NCI-H2029 treated with DMSO at 0.1 percent for 48 hours (cell line): ENCODE measurements around the gene PLCH1.

ENCODE experiments used
- DNase-seq: peaks from one replicate; lab custom pipeline; 2025; lab: John Stamatoyannopoulos, UW

The PLCH1 gene, protein sequence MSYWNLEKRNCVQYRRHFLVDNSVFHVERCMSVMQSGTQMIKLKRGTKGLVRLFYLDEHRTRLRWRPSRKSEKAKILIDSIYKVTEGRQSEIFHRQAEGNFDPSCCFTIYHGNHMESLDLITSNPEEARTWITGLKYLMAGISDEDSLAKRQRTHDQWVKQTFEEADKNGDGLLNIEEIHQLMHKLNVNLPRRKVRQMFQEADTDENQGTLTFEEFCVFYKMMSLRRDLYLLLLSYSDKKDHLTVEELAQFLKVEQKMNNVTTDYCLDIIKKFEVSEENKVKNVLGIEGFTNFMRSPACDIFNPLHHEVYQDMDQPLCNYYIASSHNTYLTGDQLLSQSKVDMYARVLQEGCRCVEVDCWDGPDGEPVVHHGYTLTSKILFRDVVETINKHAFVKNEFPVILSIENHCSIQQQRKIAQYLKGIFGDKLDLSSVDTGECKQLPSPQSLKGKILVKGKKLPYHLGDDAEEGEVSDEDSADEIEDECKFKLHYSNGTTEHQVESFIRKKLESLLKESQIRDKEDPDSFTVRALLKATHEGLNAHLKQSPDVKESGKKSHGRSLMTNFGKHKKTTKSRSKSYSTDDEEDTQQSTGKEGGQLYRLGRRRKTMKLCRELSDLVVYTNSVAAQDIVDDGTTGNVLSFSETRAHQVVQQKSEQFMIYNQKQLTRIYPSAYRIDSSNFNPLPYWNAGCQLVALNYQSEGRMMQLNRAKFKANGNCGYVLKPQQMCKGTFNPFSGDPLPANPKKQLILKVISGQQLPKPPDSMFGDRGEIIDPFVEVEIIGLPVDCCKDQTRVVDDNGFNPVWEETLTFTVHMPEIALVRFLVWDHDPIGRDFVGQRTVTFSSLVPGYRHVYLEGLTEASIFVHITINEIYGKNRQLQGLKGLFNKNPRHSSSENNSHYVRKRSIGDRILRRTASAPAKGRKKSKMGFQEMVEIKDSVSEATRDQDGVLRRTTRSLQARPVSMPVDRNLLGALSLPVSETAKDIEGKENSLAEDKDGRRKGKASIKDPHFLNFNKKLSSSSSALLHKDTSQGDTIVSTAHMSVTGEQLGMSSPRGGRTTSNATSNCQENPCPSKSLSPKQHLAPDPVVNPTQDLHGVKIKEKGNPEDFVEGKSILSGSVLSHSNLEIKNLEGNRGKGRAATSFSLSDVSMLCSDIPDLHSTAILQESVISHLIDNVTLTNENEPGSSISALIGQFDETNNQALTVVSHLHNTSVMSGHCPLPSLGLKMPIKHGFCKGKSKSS (N-terminal part only)

DNA sequence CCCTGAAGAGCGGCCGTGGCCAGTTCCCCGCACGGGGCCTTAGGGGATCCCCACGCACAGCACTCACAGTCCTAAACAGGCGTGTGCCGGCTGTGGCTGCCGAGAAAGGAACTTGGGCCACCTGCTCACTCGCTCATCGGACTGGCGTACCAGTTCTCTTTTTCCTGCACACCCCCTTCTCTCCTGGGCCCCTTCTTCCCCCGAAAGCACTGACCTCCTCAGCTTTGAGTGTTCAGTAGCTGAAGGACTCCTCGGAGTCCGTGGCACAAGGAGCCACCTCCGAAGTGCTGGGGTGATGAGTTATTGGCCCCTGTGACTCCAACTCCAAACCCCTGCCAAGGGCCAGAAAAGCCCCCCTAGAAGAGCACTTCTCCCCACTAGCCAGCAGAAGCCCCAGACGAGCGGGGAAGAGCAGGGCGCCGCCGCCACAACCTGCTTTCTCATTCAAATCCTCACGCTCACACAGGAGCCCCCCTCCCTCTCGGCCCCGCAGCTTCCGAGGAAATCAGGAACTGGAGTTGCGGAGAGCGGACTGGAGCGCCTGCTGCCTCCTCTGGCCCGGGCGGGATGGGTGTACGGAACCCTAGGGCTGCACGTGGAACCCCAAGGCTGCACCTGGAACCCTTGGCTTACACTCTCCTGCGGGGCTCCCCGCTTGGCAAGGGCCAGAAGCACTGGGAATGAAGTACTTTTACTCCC, at the start of gene PLCH1:
TSS of gene PLCH1 (minus strand) at position 446 of the 699 bp plus-strand sequence. CDS start 40,847 bp downstream, outside the sequence.
- DNase-seq, result peak; percentile 33

GRCh38 chr3:155792532-155792931, 47.7 kb upstream of the PLCH1 start:
- no peak for DNase-seq

DNA sequence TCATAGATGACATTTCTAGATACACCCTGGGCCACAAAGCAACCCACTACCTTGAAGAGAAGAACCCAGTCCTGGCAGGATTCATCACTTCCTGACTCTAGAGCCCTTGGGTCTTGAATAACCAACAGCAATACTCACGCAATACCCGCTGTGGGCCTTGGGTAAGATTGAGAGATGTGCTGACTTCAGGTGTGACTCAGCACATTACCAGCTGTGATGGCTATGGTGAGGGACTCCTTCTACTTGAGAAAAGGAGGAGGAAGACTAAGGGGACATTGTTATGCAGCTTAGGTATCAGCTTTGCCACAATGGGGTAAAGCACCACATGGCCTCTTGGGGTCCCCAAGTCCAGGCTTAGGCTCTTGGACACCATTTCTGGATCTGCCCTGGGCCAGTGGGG, 46.3 kb upstream of the PLCH1 start:
- no peak for DNase-seq

DNA sequence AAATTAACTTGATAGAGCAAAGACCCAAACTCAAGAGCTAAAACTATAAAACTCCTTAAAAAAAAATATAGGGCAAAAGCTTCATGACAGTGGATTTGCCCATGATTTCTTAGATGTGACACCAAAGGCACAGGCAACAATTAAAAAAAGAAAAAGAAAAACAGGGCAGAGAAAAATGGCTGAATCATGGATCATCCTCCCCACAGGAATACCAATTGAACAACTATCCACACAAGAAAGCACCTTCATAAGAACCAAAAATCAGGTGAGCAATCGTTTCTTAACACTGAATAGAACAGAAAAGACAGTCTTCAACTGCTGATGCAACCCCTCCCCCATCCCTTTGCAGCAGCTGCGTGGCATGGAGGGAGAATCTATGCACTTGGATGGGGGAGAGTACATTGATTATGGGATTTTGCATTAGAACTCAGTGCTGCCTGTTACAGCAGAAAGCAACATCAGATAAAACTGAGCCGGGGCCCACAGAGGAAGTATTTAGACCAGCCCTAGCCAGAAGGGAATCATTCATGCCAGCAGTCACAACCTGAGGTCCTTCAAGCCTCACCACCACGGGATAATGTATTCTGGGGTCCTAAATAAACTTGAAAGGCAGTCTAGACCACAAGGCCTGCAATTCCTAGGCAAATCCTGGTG, 45.5 kb upstream of the PLCH1 start:
- DNase-seq, result no peak

- DNase-seq, result no peak
These were observed 40.9 kb upstream of the PLCH1 start for GRCh38 chr3:155785662-155786295.

DNA sequence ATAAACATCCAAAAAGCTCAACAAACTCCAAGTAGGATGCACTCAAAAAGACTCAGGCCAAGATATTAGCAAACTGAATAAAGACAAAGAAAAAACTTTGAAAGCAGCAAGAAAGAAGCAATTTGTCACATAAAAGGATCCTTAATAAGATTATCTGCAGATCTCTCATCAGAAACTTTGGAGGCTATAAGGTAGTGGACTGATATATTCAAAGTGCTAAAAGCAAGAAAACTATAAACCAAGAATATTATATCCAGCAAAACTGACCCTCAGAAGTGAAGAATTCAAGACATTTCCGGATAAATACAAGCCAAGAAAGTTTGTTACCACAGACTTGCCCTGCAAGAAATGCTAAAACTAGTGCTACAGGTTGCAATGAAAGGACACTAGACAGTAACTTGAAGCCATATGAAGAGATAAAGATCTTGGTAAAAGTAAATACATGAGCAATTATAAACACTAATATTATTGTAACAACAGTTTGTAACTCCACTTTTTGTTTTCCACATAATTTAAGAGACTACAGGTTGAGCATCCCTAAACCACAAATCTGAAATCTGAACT, 37.6 kb upstream of the PLCH1 start:
- DNase-seq, result no peak

GRCh38 chr3:155780291-155780690, 35.4 kb upstream of the PLCH1 start:
- no peak for DNase-seq

- no peak for DNase-seq
These were observed 33.6 kb upstream of the PLCH1 start for GRCh38 chr3:155778462-155778861.

GRCh38 chr3:155772801-155773200, 27.9 kb upstream of the PLCH1 start:
- DNase-seq, result no peak

GRCh38 chr3:155771126-155771525, 26.3 kb upstream of the PLCH1 start:
- DNase-seq, result no peak

GRCh38 chr3:155766206-155766605, 21.3 kb upstream of the PLCH1 start:
- DNase-seq, result no peak

DNA sequence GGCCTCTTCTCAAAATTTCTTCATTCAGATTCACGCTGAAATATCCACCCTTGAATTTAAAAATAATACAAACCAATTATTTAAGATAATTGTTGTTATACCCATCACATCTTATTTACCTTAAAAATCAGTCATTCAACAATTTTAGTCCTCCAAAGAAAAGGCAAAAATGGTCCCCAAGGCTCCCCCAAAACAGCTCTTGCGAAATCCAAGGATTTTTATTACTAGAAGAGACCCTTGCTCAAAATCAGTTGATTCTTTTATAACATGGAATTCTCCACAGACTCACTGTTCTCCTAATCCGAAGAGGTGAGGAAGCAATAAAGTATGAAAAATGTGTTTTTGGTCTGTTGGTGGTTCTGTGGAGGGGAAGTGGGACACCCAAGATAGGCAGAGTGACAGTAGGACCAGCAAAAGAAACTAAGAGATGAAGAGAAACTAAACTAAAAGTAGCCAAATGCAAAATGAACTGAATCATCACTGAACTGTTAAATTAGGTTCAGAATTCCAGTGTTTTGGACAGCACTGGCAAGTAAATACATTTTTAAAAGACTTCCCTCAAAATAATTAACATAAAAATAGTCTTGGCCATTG, 19.1 kb upstream of the PLCH1 start:
- DNase-seq, result no peak

GRCh38 chr3:155760653-155761052, 15.8 kb upstream of the PLCH1 start:
- DNase-seq, result no peak

GRCh38 chr3:155757577-155757976, 12.7 kb upstream of the PLCH1 start:
- DNase-seq, result no peak

GRCh38 chr3:155753038-155753639, 8.3 kb upstream of the PLCH1 start:
- DNase-seq, result peak; percentile 51

DNA sequence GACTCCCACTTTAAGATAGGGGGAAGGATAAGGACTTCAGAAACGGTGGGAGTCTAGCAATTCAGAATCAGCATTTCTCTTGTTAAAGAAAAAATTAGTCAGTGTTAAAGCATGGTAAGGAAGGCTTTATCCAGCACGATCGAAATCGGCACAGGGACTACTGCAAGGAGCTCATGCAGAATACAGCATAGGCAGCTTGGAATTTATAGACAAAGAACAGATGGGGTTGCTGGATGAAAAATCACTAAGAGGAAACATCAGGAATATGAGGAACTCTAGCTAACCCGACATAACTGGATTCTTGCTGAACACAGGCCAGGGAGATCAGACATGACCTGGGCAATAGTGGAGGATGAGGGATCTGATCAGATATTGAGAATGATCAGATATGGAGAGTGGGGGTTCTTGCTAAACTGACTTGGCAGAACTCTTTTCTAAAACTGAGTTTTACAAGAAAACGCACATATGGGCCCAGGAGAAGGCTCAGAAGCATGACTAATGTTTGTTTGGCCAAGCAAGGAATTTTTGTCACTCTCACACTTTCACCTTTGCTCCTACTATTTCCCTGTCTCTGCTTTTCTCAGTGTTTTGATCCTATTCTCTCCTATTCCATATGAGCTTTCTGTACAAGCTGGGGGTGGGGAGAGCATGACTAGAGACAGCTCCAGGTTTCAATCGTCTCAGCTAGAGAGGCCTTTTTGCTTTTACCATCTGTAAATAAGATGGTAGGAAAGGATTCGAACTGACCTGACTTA, 3.9 kb upstream of the PLCH1 start:
- no peak for DNase-seq

DNA sequence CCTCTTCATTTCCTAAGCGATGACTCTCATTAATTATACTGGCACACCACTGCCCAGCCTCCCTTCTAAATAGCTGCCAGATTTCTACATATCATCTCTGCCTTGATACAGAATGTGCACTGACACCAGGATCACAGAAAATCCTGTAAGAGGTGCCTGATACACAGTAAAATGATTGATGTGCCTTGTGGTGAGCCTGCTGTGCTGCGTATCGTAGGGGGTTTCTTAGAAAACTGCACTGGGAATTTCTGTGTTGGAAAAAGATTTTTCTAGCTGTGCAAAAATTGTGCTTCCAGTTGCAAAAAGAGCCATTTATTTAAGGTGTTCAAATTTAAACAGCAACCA, 3.0 kb upstream of the PLCH1 start:
- no peak for DNase-seq

GRCh38 chr3:155747286-155747945, 2.5 kb upstream of the PLCH1 start:
- peak; percentile 20 for DNase-seq
